Activated CD4-positive, alpha-beta T cell treated with anti-CD3 and anti-CD28 coated beads for 36 hours (primary cell): ENCODE measurements around the gene UCN2. TPM values are rescaled to one million over a fixed set of nuclear protein-coding genes. Genes with fewer than 3 reads are reported as not detected.

ENCODE experiments used
- ATAC-seq: fragments of 200-7000 bp; cut with Tn5 transposase; one replicate; pipeline ENCODE4 v1.10.0; 2021; ENCODE audit warnings: mild to moderate bottlenecking, moderate library complexity
- CTCF ChIA-PET: fragments of 350-600 bp; sonication (Branson Sonifier 250); formaldehyde crosslinking; loops from one replicate; lab custom pipeline; 2021; ENCODE audit warnings: antibody characterized with exemption; lab: Charles Lee
- POLR2A ChIA-PET: fragments of 350-600 bp; sonication (Branson Sonifier 250); formaldehyde crosslinking; loops from one replicate; lab custom pipeline; 2021; ENCODE audit warnings: antibody characterized with exemption, inconsistent platforms; lab: Charles Lee
- DNase-seq: peaks from one replicate; pipeline ENCODE4 v3.0.0-alpha.2; 2020
- H3K27ac Mint-ChIP-seq: one replicate; pipeline ENCODE4 v1.8.0; 2021; ENCODE audit warnings: mixed read lengths
- H3K27me3 Mint-ChIP-seq: one replicate; pipeline ENCODE4 v1.8.0; 2021; ENCODE audit warnings: mixed read lengths
- H3K36me3 Mint-ChIP-seq: one replicate; pipeline ENCODE4 v1.8.0; 2021; ENCODE audit warnings: low read depth, mixed read lengths
- H3K4me1 Mint-ChIP-seq: one replicate; pipeline ENCODE4 v1.8.0; 2021; ENCODE audit warnings: mixed read lengths
- H3K4me3 Mint-ChIP-seq: one replicate; pipeline ENCODE4 v1.8.0; 2021; ENCODE audit warnings: mild to moderate bottlenecking, moderate library complexity, mixed read lengths
- H3K9me3 Mint-ChIP-seq: one replicate; pipeline ENCODE4 v1.8.0; 2021; ENCODE audit warnings: low read depth, mixed read lengths
- intact Hi-C, 2 experiments: fragments of 100-400 bp; cut with DNase I in 1 of 2; cut with micrococcal nuclease in 1 of 2; formaldehyde crosslinking; loops; one replicate each; pipeline versions ENCODE4 v1.14.2 to v1.15.1; 2022 to 2024; cut with DNase I, micrococcal nuclease
- total RNA-seq, 2 experiments: library from RNA; stranded (reverse); gene quantifications; one replicate each; pipeline ENCODE4 v1.2.3, GENCODE V29; 2021

UCN2 gene
- total RNA-seq, 2 experiments from 2014 or later = not detected

DNA sequence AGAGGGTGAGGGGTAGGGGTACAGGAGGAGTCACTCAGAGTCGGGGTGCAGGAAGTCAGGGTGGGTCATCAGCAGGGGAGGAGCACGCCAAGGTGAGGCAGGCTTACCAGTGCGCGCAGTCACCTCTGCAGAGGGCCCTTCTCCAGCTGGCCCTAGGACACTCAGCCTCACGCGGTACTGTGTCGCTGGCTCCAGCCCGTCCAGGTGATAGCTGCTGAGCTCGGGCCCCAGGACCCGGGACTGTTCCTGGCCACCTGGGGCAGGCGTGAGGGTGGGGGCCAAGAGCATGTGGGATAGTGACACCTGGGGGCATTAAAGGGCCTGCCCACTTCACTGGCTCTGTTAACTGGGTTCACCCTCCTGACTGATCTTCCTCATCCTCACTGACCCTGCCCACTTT lies 24.1 kb upstream of the UCN2 start:
- CTCF ChIA-PET = no interaction called here
- H3K4me3 Mint-ChIP-seq = no peak overlapping the region
- H3K9me3 Mint-ChIP-seq = no peaks in the 10 kb centered on the region
- no peak overlapping the region for H3K27ac Mint-ChIP-seq
- no peak for DNase-seq
- ATAC-seq = no peak
- peaks cover 21% of the 10 kb centered on the region for H3K27me3 Mint-ChIP-seq
- no peaks in the 10 kb centered on the region for H3K4me1 Mint-ChIP-seq
- POLR2A ChIA-PET = no interaction called here
- intact Hi-C loops = no loop called here
- H3K36me3 Mint-ChIP-seq = no peaks in the 10 kb centered on the region

DNA sequence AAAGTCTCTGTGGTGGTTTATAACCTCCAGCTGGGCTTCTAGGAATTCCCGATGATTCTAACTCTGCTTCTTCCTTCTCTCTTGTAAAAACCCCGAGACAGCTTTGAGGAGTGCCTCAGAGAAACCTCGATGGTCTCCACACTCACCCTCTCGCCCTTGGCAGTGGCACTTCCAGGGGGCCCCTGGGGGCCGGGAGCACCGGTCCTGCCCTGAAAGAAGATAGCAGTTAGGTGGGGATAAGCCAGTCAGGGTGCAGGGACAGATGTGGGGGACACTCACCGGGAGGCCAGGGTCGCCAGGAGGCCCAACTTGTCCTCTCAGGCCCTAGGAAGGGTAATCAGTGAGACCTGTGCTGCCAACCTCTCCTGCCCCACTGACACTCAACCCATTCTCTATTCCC lies 21.8 kb upstream of the UCN2 start:
- ATAC-seq = no peak
- Mint-ChIP-seq H3K4me1 (no peaks in the 10 kb centered on the region), H3K4me3 (no peak overlapping the region), H3K9me3 (no peaks in the 10 kb centered on the region), H3K36me3 (no peaks in the 10 kb centered on the region), H3K27me3 (peaks cover 16% of the 10 kb centered on the region), H3K27ac (no peak overlapping the region)
- POLR2A ChIA-PET = no interaction called here
- intact Hi-C loops = no loop called here
- CTCF ChIA-PET = no interaction called here
- DNase-seq = no peak

DNA sequence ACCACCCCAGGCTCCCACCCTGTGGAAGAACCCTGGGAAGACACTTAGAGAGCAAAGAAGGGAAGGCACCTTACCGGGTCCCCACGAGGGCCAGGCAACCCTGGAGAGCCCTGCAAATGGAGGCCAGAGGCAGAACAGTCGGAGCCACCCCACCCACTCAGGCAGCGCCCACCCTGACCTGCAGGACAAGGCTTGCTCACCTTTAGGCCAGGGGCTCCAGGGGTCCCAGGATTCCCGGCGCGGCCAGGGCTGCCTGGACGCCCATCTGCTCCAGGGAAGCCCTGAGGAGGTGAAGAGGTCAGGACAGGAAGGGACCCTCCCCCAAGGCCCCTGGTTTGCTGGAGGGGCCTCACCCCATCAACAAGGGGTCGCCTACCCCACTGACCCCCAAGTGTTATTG lies 21.3 kb upstream of the UCN2 start:
- intact Hi-C loops = no loop called here
- ATAC-seq (no peak), DNase-seq (no peak)
- POLR2A ChIA-PET = no interaction called here
- CTCF ChIA-PET = no interaction called here
- Mint-ChIP-seq H3K4me3 (no peak overlapping the region), H3K4me1 (no peaks in the 10 kb centered on the region), H3K27ac (no peak overlapping the region), H3K27me3 (peaks cover 15% of the 10 kb centered on the region), H3K9me3 (no peaks in the 10 kb centered on the region), H3K36me3 (no peaks in the 10 kb centered on the region)

DNA sequence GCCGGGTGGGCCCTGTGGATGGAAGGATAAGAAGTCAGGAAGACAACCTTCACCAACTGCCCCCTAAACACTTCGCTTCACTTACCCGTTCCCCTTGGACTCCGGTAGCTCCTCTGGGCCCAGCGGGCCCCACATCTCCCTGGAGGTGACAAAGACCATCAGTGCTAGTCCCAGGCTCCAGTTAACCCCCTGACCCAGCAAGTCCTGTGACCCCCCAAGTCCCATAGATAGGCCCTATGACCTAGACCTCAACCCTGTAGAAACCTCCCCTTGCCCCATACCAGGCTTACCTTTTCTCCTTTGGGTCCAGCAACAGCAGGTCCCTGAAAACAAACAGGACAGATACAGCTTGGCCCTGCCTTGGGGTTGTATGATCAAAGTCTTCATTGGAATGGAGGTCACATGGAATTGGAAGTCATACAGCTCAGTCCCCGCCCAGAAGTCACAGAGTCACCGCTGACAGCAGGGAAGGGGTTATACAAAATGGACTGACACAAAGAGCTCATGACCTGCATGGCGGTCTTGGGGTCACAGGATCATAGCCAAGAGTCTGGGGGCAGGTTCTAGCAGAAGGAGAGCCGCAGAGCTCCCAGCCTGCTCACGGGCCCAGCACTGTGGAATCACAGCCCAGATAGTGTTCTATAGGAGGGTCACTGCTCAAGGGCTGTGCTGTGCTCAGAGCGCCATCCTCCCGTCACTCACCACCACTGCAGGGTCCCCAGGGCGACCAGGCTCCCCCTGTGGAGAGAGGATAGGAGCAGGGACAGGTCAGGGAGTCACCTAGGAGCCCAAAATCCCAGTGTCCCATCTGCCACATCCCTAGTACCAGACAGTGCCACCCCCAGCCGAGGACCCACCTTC lies 18.3 kb upstream of the UCN2 start:
- intact Hi-C loops = no loop called here
- no peak for DNase-seq
- no peaks in the 10 kb centered on the region for H3K9me3 Mint-ChIP-seq
- no peaks in the 10 kb centered on the region for H3K4me1 Mint-ChIP-seq
- ATAC-seq = no peak
- H3K27ac Mint-ChIP-seq = no peak overlapping the region
- ChIA-PET CTCF (no interaction called here), POLR2A (interaction anchor here (0.5 kb wide), 1 partner anchor 951 kb away, joined by 4 read pairs; no protein-coding TSS in a partner anchor)
- H3K27me3 Mint-ChIP-seq = peaks cover 2% of the 10 kb centered on the region
- H3K36me3 Mint-ChIP-seq = no peaks in the 10 kb centered on the region
- H3K4me3 Mint-ChIP-seq = no peak overlapping the region

DNA sequence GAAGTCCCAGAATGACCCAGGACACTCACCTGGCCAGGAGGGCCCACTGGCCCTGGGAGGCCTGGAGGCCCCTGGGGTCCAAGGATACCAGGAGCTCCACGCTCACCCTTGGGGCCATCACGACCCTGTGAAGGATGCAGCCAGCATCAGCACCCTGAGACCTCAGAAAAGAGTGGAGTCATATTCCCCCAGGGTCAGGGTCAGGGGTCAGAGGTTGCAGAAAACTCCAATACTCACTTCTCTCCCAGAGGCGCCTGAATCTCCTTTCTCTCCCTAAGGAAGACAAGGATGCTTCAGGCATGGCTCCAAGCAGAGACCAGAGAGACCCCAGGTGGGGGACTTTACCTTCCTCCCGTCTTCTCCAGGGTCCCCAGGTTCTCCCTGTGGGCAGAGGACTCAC lies 13.1 kb upstream of the UCN2 start:
- CTCF ChIA-PET = no interaction called here
- Mint-ChIP-seq H3K4me1 (no peaks in the 10 kb centered on the region), H3K4me3 (no peak overlapping the region)

DNA sequence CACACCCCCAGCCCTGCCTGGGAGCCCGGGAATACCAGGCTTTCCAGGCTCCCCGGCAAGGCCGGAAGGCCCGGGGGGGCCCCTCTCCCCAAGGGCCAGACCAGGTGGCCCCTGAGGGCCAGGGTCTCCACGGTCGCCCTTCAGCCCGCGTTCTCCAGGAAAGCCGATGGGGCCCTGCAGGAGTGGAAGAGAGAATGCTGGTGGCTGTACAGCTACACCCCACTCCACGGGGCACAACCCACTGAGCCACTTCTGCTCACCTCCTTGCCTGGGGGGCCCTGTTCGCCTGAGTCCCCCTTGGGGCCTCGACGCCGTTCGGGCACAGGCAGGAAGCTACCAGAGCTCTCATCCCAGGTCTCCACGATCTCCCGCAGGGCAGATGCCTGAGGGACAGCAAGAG lies 11.8 kb upstream of the UCN2 start:
- POLR2A ChIA-PET = no interaction called here
- H3K4me3 Mint-ChIP-seq = no peak overlapping the region
- CTCF ChIA-PET = no interaction called here

More for the DNA sequence above, 13.1 kb upstream of the UCN2 start:
- POLR2A ChIA-PET = no interaction called here
- Mint-ChIP-seq H3K27me3 (no peaks in the 10 kb centered on the region), H3K9me3 (no peaks in the 10 kb centered on the region), H3K36me3 (no peaks in the 10 kb centered on the region), H3K27ac (no peak overlapping the region)
- intact Hi-C loops = no loop called here
- ATAC-seq (no peak), DNase-seq (no peak)

DNA sequence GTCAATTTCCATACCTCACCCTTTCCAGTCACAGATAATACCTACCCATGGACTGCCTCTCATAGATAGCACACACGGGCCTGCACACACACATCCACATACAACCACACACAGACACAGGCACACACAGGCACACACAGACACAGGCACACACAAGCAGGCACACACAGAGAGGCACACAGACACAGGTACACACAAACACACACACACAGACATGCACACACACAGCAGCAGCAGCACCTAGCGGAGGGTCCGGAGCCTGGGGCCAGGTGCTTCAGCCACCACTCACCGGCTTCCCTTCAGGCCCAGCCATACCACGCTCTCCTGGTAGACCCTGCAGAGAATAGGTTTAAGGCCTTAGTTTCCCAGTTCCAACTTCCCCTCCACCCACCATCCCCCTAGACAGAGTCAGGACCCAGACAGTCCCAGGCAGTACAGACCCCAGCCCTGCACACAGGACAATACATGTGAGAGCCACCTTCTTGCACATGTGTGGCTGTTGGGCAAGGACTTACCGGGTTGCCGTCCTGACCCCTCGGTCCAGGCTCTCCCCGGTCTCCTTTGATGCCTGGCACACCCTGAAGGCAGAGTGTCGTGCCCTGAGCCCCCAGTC lies 10.5 kb upstream of the UCN2 start:
- intact Hi-C loops = no loop called here
- H3K9me3 Mint-ChIP-seq = no peaks in the 10 kb centered on the region
- POLR2A ChIA-PET = no interaction called here
- H3K36me3 Mint-ChIP-seq = no peaks in the 10 kb centered on the region
- H3K4me3 Mint-ChIP-seq = no peak overlapping the region
- no peak overlapping the region for H3K27ac Mint-ChIP-seq
- ATAC-seq = no peak
- CTCF ChIA-PET = no interaction called here
- no peak for DNase-seq
- H3K27me3 Mint-ChIP-seq = no peaks in the 10 kb centered on the region
- H3K4me1 Mint-ChIP-seq = no peaks in the 10 kb centered on the region

More for the DNA sequence above, 11.8 kb upstream of the UCN2 start:
- H3K9me3 Mint-ChIP-seq = no peaks in the 10 kb centered on the region
- H3K27ac Mint-ChIP-seq = no peak overlapping the region
- DNase-seq (no peak), ATAC-seq (no peak)
- H3K27me3 Mint-ChIP-seq = no peaks in the 10 kb centered on the region
- intact Hi-C loops = no loop called here
- H3K36me3 Mint-ChIP-seq = no peaks in the 10 kb centered on the region
- H3K4me1 Mint-ChIP-seq = no peaks in the 10 kb centered on the region

DNA sequence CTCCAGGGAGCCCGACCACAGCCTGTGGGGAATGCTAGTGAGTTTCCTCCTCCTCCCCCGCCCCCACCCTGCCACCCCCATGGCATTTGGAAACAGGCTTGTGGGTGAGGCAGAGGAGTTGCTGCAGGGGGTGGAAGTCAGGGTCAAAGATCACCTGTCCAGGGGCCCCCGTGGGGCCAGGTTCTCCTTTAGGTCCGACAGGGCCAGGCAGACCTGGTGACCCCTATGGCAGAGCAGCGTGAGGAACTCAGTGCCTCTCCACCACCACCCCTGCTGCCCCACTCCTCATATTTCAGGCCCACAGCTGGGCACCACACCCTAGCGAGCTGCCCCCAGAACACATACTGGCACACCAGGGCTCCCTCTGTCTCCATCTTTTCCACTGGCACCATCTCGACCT lies 8.9 kb upstream of the UCN2 start:
- DNase-seq (no peak), ATAC-seq (no peak)
- no peaks in the 10 kb centered on the region for H3K36me3 Mint-ChIP-seq
- intact Hi-C loops = no loop called here
- no peaks in the 10 kb centered on the region for H3K27me3 Mint-ChIP-seq
- POLR2A ChIA-PET = no interaction called here
- no peaks in the 10 kb centered on the region for H3K9me3 Mint-ChIP-seq
- H3K27ac Mint-ChIP-seq = no peak overlapping the region
- H3K4me1 Mint-ChIP-seq = no peaks in the 10 kb centered on the region
- H3K4me3 Mint-ChIP-seq = no peak overlapping the region
- CTCF ChIA-PET = no interaction called here

DNA sequence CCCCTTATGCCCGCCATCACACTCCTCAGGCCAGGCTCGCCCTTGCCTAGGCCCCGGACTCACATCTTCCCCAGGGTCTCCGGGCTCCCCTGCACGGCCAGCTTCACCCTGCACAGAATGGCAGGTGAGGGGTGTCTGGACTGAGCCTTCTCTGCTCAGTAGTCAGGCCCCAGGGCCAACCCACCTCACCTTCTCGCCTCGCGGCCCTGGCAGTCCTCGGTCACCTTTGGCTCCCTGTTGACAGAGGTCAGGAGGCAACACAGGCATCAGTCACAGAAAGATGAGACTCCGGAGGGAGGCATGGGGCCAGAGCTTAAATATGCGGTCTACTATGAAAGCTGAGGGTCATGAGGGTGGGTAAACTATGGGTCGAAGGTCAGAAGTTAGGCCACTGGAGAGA lies 8.4 kb upstream of the UCN2 start:
- H3K27me3 Mint-ChIP-seq = no peaks in the 10 kb centered on the region
- POLR2A ChIA-PET = no interaction called here
- H3K4me1 Mint-ChIP-seq = no peaks in the 10 kb centered on the region
- H3K9me3 Mint-ChIP-seq = no peaks in the 10 kb centered on the region
- CTCF ChIA-PET = no interaction called here
- ATAC-seq (no peak), DNase-seq (no peak)
- H3K4me3 Mint-ChIP-seq = no peak overlapping the region
- intact Hi-C loops = no loop called here
- H3K27ac Mint-ChIP-seq = no peak overlapping the region
- H3K36me3 Mint-ChIP-seq = no peaks in the 10 kb centered on the region

DNA sequence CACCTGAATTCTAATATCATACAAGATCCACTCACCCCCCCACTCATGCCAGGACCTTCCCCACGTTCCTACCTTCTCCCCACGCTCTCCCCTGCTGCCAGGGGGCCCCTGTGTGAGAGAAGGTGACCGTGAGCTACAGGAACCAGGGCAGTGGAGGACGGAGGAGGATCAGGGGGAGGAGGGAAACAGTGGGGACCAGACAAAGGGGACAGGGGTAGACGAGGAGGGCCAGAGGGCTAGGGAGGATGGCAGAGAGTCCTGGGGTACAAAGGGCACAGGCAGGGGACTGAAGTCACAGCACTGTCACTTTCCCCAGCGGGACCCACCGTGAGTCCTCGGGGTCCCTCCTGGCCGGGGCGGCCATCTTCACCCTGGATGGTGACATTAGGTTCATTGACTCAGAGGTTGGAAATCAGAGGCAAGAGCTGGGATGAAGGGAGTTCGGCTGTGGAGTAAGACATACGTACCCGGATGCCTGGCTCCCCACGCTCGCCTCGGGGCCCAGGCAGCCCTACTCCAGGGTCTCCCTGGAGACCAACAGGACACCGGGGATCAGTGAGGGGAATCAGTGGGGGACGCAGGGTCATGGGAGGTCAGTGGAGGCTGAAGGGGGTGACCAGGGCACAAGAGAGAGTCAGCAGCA lies 6.3 kb upstream of the UCN2 start:
- DNase-seq (no peak), ATAC-seq (no peak)
- ChIA-PET POLR2A (no interaction called here), CTCF (no interaction called here)
- Mint-ChIP-seq H3K27me3 (no peaks in the 10 kb centered on the region), H3K27ac (no peak overlapping the region), H3K4me1 (no peaks in the 10 kb centered on the region), H3K4me3 (no peak overlapping the region), H3K36me3 (no peaks in the 10 kb centered on the region), H3K9me3 (no peaks in the 10 kb centered on the region)
- intact Hi-C loops = no loop called here

DNA sequence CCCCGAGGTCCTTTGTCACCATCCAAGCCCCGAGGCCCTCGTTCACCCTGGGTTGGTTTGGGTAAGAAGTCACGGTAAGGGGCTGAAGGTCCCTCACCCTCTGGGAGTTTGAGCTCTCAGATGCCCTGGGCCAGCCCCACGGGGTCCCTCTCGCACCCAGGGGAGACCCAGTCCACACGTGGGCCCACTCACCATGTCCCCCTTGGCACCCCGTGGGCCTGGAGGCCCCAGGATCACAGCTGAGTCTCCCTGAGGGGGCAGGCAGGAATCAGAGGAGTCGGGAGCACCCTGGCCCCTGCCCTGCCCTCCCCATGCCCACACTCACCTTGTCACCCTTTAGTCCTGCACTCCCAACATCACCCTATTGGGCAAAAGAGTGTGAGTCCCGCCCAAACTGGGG lies 5.8 kb upstream of the UCN2 start:
- CTCF ChIA-PET = no interaction called here
- POLR2A ChIA-PET = no interaction called here
- H3K27me3 Mint-ChIP-seq = no peaks in the 10 kb centered on the region
- no peaks in the 10 kb centered on the region for H3K9me3 Mint-ChIP-seq
- DNase-seq (no peak), ATAC-seq (no peak)
- no peaks in the 10 kb centered on the region for H3K4me1 Mint-ChIP-seq
- no peak overlapping the region for H3K27ac Mint-ChIP-seq
- H3K4me3 Mint-ChIP-seq = no peak overlapping the region
- H3K36me3 Mint-ChIP-seq = no peaks in the 10 kb centered on the region
- intact Hi-C loops = no loop called here

DNA sequence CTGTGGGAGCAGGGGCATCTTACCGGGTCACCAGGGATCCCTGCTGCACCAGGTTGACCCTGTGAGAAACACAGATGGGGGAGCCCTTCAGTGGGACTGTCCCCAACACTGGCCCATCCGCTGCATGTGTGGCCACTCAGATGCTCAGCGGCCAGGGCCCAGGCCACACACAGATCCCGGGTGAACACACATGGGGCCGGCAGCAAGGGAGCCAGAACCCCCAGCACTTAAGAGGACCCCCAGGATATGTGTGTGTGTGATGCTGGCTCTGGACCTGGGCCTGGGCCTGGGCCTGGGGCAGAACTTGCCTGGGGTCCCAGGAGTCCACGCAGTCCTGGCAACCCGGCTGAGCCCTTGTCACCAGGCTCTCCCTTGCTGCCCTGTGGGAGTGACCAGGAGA lies 4.9 kb upstream of the UCN2 start:
- Mint-ChIP-seq H3K27ac (no peak overlapping the region), H3K4me3 (no peak overlapping the region), H3K27me3 (no peaks in the 10 kb centered on the region), H3K36me3 (no peaks in the 10 kb centered on the region), H3K4me1 (peaks cover 3% of the 10 kb centered on the region), H3K9me3 (no peaks in the 10 kb centered on the region)
- POLR2A ChIA-PET = no interaction called here
- no peak for DNase-seq
- ATAC-seq = no peak
- intact Hi-C loops = no loop called here
- CTCF ChIA-PET = interaction anchor here (0.6 kb wide), 1 partner anchor 293 kb away, joined by 3 read pairs; no protein-coding TSS in a partner anchor
